PC-9 (cell line): ENCODE measurements around the gene MST1R. TPM values are rescaled to one million over a fixed set of nuclear protein-coding genes. Genes with fewer than 3 reads are reported as not detected.

Experiments
- BruUV-seq: library from RNA; stranded (reverse); fragments of 400-500 nt; replicated peaks from 2 replicates; lab custom pipeline; 2021; lab: Mats Ljungman, UMichigan
- CTCF ChIA-PET: fragments of 300-600 bp; sonication (Branson Sonifier 250); formaldehyde crosslinking; loops from one replicate; lab custom pipeline; 2022; ENCODE audit warnings: antibody characterized with exemption; lab: Charles Lee
- POLR2A ChIA-PET: fragments of 300-600 bp; sonication (Branson Sonifier 250); formaldehyde crosslinking; loops from one replicate; lab custom pipeline; 2022; ENCODE audit warnings: antibody characterized with exemption; ENCODE audit not compliant: unreplicated experiment; lab: Charles Lee
- DNase-seq, 2 experiments: peaks; one replicate each; pipeline versions ENCODE4 v3.0.0 to v3.0.0-alpha.2; 2015 to 2022; ENCODE audit warnings: mixed read lengths in 1 of 2
- H2AFZ ChIP-seq: fragments of 200-600 bp; sonication (generic); 2 replicates; pipeline ENCODE4 v1.8.1; 2017; ENCODE audit warnings: antibody characterized with exemption
- H3F3A ChIP-seq: fragments of 200-600 bp; sonication (generic); 2 replicates; pipeline ENCODE4 v1.8.1; 2017; ENCODE audit warnings: antibody characterized with exemption, mild to moderate bottlenecking, low read depth; ENCODE audit not compliant: insufficient read depth
- H3K27ac ChIP-seq: fragments of 200-600 bp; sonication (generic); 2 replicates; pipeline ENCODE4 v1.6.1; 2016; ENCODE audit warnings: mixed run types
- H3K27me3 ChIP-seq: fragments of 200-600 bp; sonication (generic); 2 replicates; pipeline ENCODE4 v1.6.1; 2016; ENCODE audit warnings: low read depth, mixed run types; ENCODE audit not compliant: insufficient read depth
- H3K36me3 ChIP-seq: fragments of 200-600 bp; sonication (generic); 2 replicates; pipeline ENCODE4 v1.6.1; 2016; ENCODE audit warnings: low read depth, mixed run types
- H3K4me1 ChIP-seq: fragments of 200-600 bp; sonication (generic); replicated peaks from 2 replicates; pipeline ENCODE4 v1.6.1; 2016; ENCODE audit warnings: mixed run types; ENCODE audit not compliant: insufficient read depth
- H3K4me2 ChIP-seq: fragments of 200-600 bp; sonication (generic); 2 replicates; pipeline ENCODE4 v1.6.1; 2017; ENCODE audit warnings: mixed run types
- H3K4me3 ChIP-seq: fragments of 200-600 bp; sonication (generic); 2 replicates; pipeline ENCODE4 v1.6.1; 2016; ENCODE audit warnings: mixed run types
- H3K79me2 ChIP-seq: fragments of 200-600 bp; sonication (generic); 2 replicates; pipeline ENCODE4 v1.6.1; 2017; ENCODE audit warnings: low read depth, mixed run types
- H3K9me2 ChIP-seq: fragments of 200-600 bp; sonication (generic); 2 replicates; pipeline ENCODE4 v1.8.1; 2017; ENCODE audit warnings: mild to moderate bottlenecking; ENCODE audit not compliant: insufficient read depth
- H3K9me3 ChIP-seq: fragments of 200-600 bp; sonication (generic); 2 replicates; pipeline ENCODE4 v1.8.1; 2016; ENCODE audit warnings: low read depth; ENCODE audit not compliant: insufficient read depth
- H4K20me1 ChIP-seq: fragments of 200-600 bp; sonication (generic); 2 replicates; pipeline ENCODE4 v1.8.1; 2017; ENCODE audit not compliant: insufficient read depth
- CTCF ChIP-seq: fragments of 200-600 bp; sonication (generic); conservative IDR thresholded peaks from 2 replicates; pipeline ENCODE4 v1.6.1; 2017; ENCODE audit warnings: mixed run types, antibody characterized with exemption, mild to moderate bottlenecking, moderate library complexity
- EZH2 ChIP-seq: fragments of 200-600 bp; sonication (generic); IDR thresholded peaks from 2 replicates; pipeline ENCODE4 v1.8.0; 2017; ENCODE audit warnings: antibody characterized with exemption, low read depth
- intact Hi-C: fragments of 100-400 bp; cut with micrococcal nuclease; formaldehyde crosslinking; loops from one replicate; pipeline ENCODE4 v1.10.0; 2022; ENCODE audit not compliant: unreplicated experiment
- total RNA-seq: library from RNA; stranded (reverse); gene quantifications from 2 replicates; pipeline ENCODE4 v1.2.3, GENCODE V29; 2021

Gene MST1R
- total RNA-seq, 1 experiment from 2014 or later, result 98.3 TPM

GRCh38 chr3:49869525-49870126, 34.0 kb downstream of the MST1R start, which contains the start of gene CAMKV:
Gene CAMKV, minus strand, starts transcription at chr3:49869906. Its CDS starts 7,518 bp downstream, at chr3:49862388.
- H3K4me1 ChIP-seq, result no peaks in the 10 kb centered on the region
- peaks cover 17% of the 10 kb centered on the region for H3K27me3 ChIP-seq
- no peak within 1 kb of the TSS for H3K27ac ChIP-seq
- H2AFZ ChIP-seq, result no peak within 1 kb of the TSS
- H3K4me3 ChIP-seq, result no peak within 1 kb of the TSS
- DNase-seq, result no peak
- no peak within 1 kb of the TSS for H3K4me2 ChIP-seq
- no TSS peak for BruUV-seq
- no peaks in the 10 kb centered on the region for H3K9me2 ChIP-seq
- no peaks in the 10 kb centered on the region for H3K9me3 ChIP-seq
- CTCF ChIA-PET, result no interaction called here
- intact Hi-C loops, result no loop called here
- no peaks in the 10 kb centered on the region for H3K36me3 ChIP-seq
- no peaks in the 10 kb centered on the region for H3K79me2 ChIP-seq
- POLR2A ChIA-PET, result no interaction called here
- no peaks in the 10 kb centered on the region for H4K20me1 ChIP-seq
- no peaks in the 10 kb centered on the region for H3F3A ChIP-seq
- no peak for TF ChIP-seq EZH2
- TF ChIP-seq CTCF, result no peak

DNA sequence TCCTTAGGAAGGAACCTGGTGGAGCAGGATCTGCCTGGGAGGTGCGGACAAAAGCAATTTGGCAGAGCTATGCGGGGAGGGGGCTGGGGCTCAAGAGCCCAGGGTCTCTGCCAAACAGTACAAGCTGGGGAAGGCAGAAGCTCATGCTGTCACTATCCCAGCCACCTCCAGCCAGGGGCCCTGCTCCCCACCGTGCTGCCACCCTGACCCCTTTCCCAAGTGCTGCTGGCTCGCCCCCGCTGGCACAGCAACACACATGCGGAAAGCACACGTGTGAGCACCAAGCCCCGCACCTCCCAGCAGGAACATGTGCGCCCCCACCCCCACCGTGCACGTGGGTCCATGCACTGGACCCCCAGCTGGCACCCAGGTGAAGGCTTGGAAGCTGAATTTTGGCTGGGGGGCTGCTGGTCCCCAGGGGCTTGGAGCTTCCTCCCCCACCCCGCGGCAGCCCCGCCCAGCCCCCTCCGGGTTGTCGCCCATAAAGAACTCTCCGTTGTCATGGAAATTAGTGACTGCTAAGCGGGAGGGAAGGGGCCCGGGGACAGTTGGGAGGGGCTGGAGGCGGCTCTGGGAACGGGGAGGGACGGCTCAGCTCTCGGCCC, 34.7 kb downstream of the MST1R start:
- Histone ChIP-seq H3K27me3 (peaks cover 24% of the 10 kb centered on the region), H3K4me3 (no peak overlapping the region), H3K4me2 (no peak overlapping the region), H3K36me3 (no peaks in the 10 kb centered on the region), H3K4me1 (no peaks in the 10 kb centered on the region), H3K9me3 (no peaks in the 10 kb centered on the region), H3F3A (no peaks in the 10 kb centered on the region), H3K79me2 (no peaks in the 10 kb centered on the region), H4K20me1 (no peaks in the 10 kb centered on the region), H3K9me2 (no peaks in the 10 kb centered on the region), H3K27ac (no peak overlapping the region), H2AFZ (no peak overlapping the region)
- intact Hi-C loops, result no loop called here
- DNase-seq, result no peak
- BruUV-seq, result no TSS peak
- CTCF ChIA-PET, result no interaction called here
- POLR2A ChIA-PET, result no interaction called here
- TF ChIP-seq CTCF, result no peak
- no peak for TF ChIP-seq EZH2

- Histone ChIP-seq H2AFZ (no peak overlapping the region), H3K4me2 (no peak overlapping the region), H3K79me2 (no peaks in the 10 kb centered on the region), H3K9me2 (no peaks in the 10 kb centered on the region), H3F3A (no peaks in the 10 kb centered on the region), H3K9me3 (no peaks in the 10 kb centered on the region), H3K4me1 (no peaks in the 10 kb centered on the region), H4K20me1 (no peaks in the 10 kb centered on the region), H3K27ac (no peak overlapping the region), H3K36me3 (no peaks in the 10 kb centered on the region), H3K27me3 (peaks cover 35% of the 10 kb centered on the region), H3K4me3 (no peak overlapping the region)
- ChIA-PET POLR2A (no interaction called here), CTCF (no interaction called here)
- TF ChIP-seq EZH2 (no peak), CTCF (no peak)
- intact Hi-C loops, result no loop called here
- BruUV-seq, result no TSS peak
- DNase-seq, result no peak
Observed at GRCh38 chr3:49867871-49868321, 35.8 kb downstream of the MST1R start.
